HG03025 (cell line): ENCODE data around the gene COTL1.
A peak's percentile ranks its signal among the peaks of the same experiment; 100 is the strongest.

ENCODE experiments used
- ATAC-seq: cut with Tn5 transposase; IDR thresholded peaks from one replicate; pipeline ENCODE4 v1.9.1; 2021; ENCODE audit warnings: mild to moderate bottlenecking, moderate library complexity; ENCODE audit not compliant: unreplicated experiment, low FRiP score

COTL1 gene

DNA sequence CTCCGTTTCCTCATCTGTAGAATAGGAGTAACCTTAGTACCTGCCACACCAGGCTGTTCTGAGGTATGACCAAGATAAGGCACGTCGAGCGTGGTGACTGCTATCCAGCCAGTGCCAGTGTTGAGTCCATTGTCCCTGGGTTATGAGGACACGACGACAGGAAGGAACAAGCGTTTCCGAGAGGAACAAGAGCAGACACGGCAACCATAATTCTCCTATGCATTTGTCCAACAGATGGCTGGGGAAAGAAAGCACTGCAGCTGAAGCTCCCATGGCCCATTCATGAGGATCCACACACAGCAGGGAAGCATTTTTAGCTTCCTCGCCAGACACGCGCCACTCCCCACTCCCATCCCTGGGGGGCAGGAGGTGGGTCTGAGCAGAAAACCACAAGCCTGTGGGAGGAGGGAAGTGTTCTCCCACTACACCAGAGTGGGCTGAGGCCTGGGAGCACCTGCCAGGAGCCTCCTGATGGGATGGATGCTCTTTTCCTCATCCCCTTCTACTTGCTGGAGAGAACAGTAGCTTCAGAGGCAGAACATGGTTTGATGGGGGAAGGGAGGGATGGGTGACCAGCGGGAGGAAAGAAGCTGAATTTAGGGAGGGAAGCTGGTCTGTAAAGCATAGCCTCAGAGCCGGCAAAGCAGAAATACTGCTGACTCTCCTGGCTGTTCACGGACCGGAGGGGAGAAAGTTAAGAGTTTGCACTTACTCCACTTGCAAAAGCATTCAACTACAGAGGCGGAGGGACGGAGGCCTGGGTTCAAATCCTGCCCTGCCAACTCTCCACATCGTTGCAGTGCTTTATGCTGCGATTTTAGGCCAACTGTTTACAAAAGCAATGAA is 2.7 kb downstream of the COTL1 start:
- ATAC-seq, result no peak

DNA sequence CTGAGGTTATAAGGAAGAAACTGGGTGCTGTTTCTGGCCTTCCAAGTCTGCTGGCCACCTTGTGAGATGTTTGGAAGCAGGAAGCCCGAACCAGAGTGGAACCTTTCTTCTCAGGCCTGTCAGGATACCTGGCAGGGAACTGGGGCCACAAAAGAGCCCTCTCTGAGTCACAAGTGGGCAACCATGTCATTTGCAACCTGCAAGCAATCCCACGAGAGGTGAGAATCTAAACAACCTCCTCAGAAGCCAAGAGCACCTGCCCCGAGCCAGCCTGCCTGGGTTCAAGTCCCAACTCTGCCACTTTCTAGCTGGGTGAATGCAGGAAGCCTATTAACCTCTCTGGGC is 3.3 kb downstream of the COTL1 start:
- ATAC-seq, result no peak

DNA sequence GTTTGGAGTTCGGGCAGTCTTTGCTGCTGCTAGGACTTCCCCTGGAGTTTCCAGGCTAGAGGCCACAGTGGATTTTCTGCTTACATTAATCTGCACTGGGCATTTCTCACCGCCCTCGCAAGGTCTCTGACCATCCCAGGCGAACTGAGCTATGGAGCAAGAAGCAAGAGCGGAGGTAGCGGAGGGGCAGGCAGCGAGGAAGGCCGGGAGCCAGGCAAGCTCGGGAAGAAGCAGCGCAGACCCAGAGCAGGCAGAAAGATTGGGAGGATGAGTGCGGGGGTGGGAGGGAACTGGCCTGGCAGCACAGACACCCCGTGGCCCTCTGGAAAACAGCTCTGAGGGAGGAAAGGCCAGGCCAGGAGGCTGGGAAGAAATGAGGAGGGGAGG is 3.8 kb downstream of the COTL1 start:
- ATAC-seq, result no peak

DNA sequence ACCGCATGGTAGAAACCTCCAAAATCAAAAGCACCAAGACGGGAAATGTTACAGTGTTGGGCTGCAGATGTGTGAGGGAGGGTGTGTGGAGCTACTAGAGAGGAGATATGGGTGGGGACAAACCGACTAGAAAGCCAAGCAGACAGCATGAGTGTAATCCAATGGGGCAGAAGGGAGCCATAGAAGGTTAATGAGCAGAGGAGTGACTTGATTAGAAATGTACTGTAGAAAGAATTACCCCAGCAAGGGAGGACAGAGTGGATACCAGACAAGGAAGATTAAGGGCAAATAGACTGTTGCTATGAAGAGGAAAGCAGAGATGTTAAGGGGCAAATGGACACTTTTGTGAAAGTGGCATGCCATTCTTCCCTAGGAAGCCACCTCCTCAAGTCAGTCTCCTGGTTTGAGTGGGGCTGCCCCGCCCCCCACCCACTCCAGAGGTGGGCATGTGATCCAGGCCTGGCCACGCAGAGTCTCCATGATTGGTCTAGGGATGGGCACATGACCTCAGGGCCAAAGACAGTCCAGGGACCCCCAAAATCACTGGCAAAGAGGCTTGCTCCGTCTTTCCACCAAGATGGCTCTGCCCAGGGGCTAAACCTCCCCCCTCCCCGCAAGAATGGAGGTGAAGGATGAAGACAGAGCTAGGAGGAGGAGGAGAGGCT is 4.3 kb downstream of the COTL1 start:
- no peak for ATAC-seq

DNA sequence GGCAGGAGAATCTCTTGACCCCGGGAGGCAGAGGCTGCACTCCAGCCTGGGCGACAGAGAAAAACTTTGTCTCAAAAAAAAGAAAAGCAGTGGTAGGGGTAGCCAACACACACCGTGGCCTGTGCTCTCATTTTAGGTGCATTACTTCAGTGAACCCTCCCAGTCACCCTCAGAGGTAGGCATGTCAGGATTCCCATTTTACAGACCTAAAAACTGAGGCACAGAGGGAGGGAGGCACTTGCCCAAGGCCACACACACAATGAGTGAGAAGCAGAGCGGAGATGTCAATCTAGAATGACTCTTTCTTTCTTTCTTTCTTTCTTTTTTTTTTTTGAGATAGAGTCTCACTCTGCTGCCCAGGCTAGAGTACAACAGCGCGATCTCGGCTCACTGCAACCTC is 5.2 kb downstream of the COTL1 start:
- ATAC-seq, result no peak

DNA sequence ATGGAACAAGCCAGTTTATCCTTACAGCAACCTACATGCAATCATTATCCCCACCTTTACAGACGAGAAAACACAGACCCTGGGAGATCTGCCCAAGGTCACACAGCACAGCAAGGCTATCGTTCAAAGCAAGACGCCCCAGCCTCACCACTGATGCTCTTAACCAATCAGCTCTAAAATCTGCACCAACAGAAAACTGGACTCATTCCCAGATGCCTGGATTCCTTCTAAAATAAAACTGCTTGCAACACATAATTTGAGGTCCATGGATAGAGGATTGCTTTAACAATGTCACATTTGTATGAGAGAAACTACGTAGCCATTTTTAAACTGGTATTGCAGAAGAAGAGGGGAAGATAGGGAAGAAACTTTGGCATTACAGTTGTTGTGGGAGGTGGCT is 6.8 kb downstream of the COTL1 start:
- ATAC-seq, result no peak

DNA sequence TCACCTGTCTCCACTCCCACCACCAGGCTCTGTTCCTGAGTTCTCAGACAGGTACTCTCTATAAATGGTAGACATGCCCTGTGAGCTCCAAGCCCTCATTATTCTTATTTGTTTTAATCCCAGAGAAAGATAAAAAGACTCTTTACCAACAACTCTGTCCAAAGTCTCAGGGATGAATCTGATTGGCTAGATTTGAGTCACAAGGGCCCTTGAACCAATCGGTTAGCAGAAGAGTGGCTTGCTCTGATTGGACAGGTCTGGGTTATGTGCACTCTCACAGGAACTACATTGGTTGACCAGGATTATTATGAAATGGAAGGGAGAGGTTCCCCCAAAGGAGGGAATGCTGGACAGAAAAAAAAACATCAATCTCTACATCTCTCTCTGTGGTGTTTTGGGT is 7.5 kb downstream of the COTL1 start:
- ATAC-seq, result no peak

DNA sequence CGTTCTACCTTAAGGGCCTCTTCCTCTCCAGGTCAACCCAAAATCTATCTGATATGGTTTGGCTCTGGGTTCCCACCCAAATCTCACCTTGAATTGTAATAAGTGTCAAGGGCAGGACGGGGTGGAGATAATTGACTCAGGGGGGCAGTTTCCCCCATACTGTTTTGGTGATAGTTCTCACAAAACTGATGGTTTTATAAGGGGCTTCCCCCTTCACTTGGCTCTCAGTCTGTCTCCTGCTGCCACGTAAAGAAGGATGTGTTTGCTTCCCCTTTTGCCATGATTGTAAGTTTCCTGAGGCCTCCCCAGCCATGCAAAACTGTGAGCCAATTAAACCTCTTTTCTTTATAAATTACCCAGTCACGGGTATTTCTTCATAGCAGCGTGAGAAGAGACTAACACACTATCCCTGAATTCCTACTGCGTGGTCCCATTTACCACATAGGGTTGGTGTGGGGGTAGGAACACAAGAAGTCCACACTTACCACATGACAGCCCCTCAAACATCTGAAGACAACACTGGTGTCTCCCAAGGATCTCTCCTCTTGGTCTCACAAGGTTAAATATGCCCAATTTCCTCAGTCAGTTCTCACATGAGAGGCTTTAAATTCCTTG is 8.2 kb downstream of the COTL1 start:
- ATAC-seq, result no peak

DNA sequence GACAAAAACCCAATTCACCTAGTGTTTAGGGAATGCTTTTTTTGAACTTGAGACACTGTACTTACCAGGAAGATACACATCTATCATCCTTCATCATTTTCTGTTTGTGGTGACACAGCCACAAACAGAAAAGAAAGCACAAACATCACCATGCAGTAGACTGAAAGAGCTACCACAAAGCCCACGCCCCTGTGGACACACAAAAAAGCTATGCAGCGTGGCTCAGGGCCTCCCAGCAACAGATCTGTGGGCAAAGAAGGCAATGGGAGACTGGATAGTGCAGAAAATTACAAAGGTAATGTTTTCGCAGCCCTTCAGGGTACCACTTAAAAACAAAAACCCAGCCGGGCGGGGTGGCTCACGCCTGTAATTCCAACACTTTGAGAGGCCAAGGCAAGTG is 9.6 kb downstream of the COTL1 start:
- no peak for ATAC-seq

DNA sequence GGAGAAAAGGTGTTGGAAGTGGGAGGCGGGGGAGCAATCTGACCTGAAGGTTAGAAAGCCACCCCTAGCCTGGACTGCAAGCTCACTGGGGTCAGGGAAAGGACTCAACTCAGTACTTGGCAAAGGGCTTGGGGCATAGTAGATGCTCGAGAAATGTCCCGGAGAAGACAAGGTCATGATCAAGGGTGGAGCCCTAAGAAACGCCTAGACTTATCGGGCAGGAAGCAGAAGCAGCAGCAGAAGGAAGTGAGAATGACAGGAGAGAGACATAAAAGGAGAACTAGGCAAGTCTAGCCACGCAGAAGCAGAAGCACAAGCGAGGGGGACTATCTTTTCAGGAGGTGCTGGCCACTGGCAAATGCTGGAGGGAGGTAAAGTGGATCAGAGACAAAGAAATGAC is 10.2 kb downstream of the COTL1 start:
- ATAC-seq, result no peak

DNA sequence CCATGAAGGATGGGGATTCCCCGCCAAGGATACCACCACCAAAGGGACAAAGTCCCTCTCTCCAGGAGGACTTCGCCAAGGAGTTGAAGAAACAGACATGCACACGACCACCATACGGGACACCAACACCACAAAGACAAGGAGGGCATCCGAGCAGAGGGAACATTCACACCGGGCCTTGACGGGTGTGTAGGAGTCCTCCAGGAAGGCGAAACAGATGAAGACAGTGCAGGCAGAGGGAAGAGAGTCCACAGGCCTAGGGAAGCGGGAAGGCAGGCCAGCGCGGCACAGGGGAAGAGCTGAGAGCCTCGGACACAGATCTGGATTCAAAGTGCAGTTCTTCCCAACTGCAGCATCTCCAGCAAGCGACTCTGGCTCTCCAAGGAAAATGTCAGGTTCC is 10.8 kb downstream of the COTL1 start:
- no peak for ATAC-seq

DNA sequence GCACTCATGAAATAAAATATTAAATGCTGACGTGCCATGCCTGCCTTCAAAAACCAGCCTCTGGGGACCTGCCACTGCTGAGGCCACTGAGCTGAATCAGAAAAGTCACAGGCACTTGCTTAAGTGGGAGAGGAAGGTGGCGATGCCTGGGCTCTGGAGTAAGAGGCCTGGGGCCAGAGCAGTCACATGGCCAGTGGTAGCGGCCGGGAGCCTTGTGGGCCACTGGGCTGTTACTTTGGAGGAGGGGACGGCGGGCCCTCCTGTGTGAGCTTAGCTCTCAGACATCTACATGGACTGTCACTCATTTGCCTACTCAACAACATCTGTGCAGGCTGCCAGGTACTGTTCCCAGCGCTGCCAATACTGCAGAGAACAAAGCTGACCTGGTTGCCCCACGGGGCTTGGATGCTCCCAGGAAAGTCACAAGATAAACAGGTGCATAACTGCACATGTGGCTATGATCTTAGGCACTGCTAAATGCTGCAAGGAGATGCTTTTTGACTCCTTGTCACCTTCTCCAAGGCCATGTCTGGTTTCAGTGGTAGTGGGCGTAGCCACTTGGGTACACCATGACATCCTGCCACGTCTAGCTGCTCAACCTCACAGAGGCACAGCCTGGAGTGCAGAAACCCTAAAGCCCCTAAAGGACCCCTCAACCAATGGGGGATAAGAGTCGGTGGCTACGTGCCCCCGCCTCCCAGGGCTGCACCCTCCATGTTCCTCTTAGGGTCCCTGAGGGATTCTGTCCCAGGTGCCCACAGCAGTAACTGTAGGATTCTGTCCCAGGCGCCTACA is 11.6 kb downstream of the COTL1 start:
- no peak for ATAC-seq

DNA sequence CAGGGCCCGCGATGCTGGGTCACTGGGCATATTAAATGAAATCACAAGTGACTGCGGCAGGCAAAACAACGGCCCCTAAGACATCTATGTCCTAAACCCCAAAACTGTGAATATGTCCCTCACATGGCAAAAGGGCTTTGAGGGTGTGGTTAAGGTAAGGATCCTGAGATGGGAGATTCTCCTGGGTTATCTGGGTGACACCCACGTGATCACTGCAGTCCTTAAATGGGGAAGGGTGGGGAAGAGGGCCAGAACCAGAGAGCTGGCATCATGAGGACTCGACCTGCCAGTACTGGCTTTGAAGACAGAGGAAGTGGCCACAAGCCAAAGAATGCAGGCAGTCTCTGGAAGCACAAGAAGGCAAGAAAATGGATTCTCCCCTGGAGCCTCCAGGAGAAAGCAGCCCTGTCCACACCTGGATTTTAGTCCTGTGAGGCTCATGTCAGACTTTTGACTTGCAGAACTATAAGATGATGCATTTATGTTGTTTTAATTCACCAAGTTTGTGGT is 12.5 kb downstream of the COTL1 start:
- ATAC-seq, result no peak

DNA sequence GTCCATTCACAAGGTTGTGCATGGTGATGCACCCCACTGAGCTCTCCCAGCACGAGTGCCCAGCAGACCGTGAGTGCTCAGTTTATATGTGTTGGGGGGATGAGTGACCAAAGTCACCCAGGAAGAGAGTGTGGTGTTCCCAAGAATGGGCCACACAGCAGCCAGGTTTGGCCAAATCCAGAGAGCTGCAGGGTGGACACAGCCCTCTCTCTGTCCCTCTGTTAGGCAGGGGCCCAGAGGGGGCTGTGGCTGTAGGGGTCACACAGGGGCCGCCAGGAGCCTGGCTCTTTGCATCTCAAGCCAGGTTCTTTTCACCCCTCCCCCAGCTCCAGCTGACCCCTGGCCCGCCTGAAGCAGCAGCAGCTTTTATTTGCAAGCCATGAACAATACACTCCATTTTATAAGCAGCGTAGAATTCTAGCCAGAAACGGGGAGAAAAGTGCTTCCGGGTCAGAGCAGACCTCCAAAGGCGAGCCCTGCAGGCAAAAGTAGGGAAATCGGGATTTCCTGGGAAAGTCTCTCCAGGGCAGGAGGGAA is 13.3 kb downstream of the COTL1 start:
- no peak for ATAC-seq

DNA sequence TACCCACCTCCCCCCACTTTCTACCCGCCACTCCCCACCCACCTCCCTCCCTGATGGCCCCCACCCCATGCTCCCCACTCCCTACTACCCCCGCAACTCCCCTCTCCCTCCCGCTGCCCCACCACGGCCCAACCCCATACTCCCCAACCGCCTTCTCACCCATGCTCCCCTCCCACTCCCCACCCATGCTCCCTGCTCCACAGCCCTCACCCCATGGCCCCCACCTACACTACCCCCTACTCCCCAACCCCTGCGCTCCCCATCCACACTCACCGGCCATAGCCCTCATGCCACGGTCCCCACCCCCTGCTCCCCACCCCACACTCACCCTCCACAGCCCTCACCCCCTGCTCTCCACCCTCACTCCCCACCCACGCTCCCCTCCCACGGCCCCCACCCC is 13.9 kb downstream of the COTL1 start:
- ATAC-seq, result no peak

DNA sequence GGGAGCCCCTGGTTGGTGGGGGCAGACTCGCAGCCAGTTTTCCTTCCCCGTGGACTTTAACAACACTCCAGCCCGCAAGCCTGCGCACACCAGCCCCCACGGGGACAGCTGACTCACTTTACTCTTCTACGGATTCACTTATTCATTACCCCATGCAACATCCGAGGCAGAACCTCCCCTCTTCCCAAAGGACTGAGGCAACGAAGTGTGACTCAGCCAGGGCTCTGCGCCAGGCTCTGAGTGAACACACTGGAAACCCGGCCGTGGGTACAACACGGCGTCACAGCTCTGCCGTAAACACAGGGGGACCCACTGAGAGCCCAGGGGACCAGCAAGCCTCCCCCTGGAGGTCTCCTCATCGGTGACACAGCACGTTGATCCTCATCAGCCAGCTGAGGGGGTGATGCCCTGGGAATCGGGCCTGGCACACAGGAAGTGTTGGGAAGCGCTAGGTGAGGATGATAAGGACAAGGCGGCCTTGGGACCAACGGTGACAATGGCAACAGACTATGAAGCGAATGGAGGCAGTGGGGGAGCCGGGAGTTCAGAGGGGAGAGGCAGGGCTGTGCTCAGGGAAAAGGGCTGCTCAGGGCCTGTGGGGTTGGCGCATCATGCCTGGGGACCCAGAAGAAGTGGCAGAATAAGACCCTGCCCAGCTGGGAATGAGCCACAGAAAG is 14.6 kb downstream of the COTL1 start:
- ATAC-seq, result no peak

DNA sequence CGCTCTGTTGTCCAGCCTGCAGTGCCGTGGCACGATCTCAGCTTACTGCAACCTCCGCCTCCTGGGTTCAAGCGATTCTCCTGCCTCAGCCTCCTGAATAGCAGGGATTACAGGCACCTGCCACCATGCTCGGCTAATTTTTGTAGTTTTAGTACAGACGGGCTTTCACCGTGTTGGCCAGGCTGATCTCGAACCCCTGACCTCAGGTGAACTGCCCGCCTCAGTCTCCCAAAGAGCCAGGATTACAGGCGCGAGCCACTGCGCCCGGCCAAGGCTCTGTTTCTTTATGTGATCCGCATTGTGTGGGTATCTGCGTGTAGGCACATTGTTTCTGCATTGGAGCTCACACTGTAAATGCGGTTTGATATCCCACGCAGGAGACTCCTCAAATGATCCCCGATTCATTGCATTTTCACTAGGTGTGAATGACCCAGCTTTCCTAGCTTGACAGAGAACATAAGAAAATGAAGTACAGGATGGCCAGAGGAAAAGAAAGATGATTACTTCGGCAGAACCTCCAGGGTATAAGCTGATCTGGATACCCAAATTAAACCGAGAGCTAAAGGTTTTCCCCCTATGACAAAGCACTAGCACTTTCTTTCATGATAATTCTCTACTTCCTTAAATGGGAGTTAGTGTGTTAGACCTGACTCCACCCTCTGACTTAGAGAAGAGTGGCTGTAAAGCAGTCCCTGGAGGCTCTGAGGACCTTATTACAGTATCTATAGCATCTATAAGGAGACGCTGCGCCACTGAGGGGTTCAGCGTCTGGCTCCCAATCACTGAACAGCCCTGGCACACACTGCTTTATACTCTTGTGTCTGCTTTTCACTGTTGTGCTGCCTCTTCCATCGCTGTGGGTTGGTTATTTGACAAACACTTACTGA is 17.3 kb downstream of the COTL1 start:
- peak; percentile 41 for ATAC-seq

DNA sequence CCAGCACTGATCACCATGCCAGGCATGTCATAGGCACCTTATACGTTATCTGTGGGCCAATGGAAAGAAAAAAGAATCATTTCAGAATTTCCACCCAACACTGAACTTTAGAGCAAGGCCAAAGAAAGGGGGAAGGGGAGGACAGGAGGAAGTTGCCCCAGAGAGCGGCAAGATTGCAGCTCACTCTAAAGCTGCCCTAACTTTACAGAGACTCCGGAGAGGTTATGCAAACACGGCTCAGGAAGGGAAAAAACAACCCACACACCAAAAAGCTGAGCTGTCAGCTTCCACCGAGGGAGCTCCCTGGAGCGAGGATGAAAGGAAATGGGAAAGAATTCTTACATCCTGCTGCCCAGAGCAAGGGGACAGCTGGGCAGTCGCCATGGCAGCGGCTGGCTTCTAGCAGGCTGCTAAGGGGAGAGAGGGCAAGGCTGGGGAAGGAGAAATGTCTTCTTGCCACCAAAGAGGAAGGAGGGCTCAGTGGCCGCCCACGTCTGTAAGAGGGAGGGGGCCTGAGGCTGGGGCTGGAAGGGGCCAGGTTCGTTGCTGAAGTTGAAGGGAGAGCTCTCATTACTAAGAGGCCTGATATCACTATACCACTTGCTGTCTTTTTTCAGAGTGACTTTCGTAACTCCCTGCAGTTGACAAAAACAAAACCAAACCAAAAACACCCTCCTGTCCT is 18.2 kb downstream of the COTL1 start:
- ATAC-seq, result peak; percentile 34

DNA sequence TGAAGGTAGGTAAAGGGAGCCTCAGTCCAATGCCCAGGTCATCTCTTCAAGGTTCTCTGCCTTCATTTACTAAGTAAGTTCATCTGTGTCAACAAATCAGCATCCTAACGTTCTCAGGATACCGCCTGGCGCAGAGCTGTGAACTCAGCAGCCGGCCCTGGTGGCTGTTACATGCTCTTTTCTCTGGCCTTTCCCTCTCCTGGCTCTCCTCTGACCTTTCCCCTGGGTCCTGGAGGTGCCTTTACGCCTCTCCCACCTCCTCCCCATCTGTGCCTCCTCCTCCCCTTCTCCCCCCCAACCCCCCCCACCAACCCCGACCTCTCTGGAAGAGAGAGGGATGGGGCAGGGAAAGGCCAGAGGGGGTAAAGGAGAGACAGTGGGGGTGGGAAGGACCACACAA is 19.5 kb downstream of the COTL1 start:
- no peak for ATAC-seq
